Measurements from ENCODE around the gene NHLRC3. TPM values are rescaled to one million over a fixed set of nuclear protein-coding genes. Genes with fewer than 3 reads are reported as not detected.

NHLRC3 gene
- total and polyA plus RNA-seq, 2 of the 8 experiments (the other 6 are each of a cell fraction or from before 2014, with no cell fraction given): 13.1 to 16.9 TPM

- TF ChIP-seq ATF3 (IDR thresholded peaks at IDR 0.05; ENCODE audit: insufficient read depth, low read depth, low read length) (no peak), CTCF (IDR thresholded peaks at IDR 0.05; ENCODE audit: control extremely low read depth in 1 of 3, insufficient read depth in 1 of 3, low read depth in 1 of 3, low read length in 3 of 3) (peak in 1 of 3 experiments; percentile 51; a peak in 2 of 4 replicates)
Measured at GRCh38 chr13:39051157-39051556, 12.9 kb downstream of the NHLRC3 start (continued).
